HG03039 (cell line): ENCODE results near the gene EGFLAM.

Experiments
- ATAC-seq: cut with Tn5 transposase; IDR thresholded peaks from one replicate; pipeline ENCODE4 v1.9.1; 2021; ENCODE audit warnings: mild to moderate bottlenecking, moderate library complexity; ENCODE audit not compliant: unreplicated experiment

EGFLAM gene

DNA sequence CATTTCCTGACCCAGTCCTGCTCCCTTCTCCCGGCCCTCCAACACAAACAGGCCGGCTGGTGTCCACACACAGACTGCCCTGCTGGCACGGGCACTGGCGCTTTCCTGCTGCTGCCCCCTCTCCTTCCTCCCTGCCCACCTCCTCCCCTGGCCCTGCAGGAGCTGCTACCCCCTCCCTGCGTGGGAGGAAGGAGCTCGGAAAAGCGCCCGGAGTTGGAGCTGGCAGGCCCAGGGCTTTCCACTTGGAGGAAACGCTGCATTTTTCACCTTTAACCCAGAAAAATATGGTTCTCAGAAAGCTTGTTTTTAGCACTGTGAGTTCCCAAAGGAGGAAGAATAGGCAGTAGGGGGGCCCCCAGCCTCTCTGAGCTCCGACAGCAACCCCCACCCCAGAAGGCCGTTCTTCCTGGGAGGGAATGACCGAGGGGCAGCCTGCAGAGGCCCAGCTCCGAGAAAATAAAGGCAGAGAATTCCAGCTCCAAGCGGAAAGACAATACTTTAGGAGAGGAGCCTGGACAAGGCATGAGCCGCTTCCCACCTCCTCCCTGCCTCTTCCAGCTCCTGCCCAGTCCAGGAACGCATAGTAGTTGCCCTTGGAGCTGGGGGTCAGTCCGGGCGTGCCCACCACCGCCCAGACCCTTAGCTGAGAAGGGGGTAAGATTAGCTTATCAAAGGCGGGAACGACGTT, 209.1 kb downstream of the EGFLAM start:
- ATAC-seq = no peak

DNA sequence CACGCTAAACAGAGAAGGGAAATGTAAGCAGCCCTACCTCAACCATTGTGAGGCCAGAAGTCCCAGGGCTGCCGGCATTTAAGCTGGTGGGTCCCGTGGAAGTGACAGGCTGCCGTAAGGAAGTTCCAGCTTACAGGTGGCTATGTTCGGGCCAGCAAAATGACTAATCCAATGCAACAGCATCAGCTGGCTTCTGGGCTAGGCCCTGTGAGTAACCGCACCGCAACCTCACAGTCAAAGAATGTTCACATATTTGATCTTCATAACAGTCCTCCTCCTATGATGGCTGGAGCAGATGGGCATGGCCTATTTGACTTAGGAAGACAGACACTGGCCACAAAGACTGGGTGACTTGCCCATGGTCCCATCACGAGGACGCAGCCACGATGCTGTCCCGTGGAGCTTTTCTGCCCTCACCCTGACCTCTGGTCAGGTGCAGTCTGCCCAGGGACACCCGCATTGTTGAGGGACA, 209.9 kb downstream of the EGFLAM start:
- ATAC-seq = no peak

DNA sequence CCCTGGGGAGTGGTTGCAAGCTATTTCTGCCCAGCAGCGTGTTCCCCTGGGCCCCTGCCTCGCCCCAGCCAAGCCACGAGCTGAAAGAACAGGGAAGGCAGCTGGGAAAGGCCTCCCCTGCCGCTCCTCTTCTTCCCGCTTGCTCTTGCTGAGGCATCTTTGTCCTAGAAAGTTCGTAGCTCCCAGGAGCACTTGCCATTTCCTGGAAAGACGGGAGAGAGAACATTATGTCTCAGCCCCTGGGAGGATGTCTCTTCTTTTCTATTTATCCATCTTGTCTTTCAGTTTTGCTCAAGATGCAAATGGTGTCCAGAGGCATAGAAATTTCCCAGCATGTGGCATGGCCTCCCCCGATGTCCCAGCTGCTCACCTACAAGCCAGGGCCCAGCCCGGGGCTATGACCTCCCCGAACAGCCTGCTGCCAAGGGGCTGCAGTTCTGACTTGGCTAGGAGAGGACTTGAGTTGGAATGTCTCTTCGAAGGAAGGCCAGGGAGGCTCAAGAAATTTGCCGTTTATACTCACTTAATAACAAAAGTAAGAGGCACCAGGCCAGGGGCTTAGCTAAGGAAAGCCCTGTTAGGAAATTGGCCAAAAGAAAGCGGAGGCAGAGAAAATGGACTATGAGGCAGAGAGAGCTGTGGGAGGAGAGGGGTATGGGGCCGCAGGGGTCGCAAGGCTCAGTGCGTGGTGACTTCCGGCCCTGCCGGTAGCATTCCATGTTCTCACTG, 210.8 kb downstream of the EGFLAM start:
- ATAC-seq = no peak

DNA sequence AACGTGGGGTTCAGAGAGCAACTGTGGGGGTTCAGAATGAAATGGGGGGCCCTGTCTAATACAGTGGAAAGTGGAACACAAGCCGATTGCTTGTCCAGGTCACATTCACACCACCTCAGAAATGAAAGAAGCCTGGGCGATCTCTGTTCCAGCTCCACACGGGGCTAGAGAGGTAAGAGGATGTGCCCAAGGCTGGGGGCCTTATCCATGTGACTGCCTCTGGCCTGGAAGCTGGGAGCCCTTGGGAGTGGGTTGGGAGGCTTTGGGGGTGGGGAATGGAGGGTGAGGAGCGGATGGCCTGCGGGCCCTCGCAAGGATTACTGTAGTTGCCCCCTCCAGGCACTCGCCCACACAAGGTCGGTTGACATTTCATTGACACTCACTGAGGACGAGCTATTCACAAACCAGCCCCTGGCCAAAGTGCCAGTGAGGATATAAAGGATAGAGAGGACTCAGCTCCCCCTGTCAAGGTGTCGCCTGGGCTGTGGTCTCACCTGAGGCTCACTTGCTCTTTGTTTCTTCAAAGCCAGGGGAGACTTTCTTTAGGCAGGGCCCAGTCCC, 211.4 kb downstream of the EGFLAM start:
- no peak for ATAC-seq

DNA sequence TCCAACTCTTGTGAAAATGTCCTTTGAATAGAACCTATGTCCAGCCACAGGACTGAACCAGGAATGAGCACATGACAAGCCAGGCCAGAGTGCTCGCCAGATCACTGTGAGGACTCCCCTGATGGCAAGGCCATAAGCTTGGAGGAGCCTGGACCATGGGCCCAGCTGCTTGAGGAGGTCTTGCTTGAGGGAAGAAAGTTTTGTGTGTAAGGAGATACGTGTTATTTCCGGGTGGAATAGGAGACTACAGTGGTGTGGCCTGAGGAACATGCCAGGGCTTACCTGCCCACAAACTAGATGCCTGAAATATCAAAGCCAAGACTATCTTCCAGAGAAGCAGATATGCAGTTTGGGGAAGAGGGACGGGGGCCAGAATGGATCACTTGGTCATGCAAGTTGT, 213.3 kb downstream of the EGFLAM start:
- ATAC-seq = no peak

DNA sequence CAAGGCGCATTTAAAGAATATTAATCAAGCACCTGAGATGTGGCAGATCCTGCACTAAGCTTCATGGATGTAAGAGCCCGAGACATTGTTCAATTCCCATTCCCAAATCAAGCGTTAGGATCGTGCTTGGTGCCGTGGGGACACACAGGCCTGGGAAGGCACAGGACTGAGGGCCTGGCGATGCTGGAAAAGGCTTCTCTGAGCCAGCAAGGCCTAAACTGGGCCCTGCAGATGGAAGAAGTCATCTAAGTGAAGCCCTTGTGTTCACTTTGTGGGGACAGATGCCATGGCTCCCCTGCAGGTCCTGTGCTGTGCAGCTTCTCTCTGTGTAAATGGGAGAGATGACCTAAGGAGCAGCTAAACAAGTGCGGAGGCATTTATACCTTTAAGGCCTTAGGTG, 214.2 kb downstream of the EGFLAM start:
- no peak for ATAC-seq

DNA sequence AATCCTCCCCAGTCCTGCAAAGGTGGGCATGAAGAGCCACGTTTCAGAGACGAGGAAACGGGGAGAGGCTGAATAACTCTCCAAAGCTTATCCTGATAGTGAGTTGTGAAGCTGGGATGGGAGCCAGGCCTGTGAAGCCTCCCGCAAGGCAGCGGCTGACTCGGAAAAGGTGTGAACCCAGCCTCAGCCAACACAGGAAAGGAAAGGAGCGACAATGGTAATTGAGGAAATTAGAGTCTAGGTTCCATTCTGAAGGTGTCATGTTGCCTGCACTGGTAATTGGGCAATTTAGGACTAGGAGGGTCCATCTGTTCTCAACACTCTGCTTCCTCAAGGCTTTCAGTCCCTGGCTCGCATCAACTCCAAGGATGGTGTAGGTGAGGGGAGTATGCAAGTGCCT, 214.6 kb downstream of the EGFLAM start:
- ATAC-seq = no peak

DNA sequence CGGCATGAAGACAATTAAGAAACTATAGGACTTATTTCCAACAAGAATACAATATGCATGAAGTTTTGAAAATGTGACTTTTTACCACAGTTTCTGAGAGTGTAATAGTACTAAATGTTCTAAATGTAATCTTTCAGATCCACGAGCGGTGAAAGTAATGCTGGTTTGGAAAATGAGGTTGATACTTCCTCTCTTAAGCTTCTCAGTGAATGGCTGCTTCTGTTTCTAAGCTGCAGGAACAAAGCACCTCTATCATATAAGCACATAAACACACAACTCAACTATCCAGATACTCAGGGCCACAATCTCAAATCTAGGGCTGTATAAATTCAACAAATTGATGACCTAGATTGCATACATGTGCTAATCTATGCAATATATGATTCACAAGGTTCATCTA, 219.8 kb downstream of the EGFLAM start:
- ATAC-seq = no peak

DNA sequence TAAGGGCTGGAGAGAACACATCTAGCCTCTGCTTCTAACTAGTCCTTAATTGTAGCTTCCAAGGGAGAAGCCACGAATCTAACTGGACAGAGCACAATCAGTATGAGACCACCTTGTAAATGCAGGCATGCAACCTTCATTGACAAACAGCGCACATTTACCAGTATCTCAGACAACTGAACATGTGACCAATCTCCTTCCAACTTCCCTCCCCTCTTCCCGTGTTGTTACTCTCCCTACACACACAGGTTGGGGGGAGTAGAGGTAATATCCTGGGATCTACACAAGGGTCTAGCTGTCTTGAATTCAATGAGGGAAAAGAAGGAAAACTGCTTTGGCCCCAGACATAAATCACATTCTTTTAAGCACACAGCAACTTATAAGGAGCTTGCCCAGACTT, 220.5 kb downstream of the EGFLAM start:
- ATAC-seq = no peak

DNA sequence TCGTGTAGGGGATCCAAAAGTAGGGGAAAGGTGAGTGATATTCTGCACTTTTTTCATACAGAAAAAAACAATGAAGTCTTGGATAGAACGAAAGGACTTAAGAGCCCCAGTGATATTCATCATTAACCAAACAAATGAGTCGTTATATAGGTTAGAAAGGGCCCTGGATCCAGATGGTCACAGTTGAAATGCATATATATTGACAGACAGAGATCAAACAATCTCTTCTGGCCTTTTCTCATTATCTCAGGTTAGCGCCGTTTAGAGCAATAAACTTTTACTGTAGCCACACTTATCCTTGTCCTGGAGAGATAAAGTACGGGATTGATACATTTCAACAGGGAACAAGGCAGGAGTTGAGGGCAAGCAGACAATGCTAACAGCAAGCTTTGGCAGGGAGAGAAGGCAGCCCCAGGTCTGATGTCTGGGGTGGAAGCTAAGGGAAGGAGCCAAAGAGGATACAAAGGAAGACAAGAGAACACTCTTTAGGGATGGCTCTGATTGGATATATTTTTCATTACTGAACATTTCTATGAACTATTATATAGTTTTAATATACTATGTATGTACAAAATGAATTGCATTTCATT, 221.1 kb downstream of the EGFLAM start:
- no peak for ATAC-seq

DNA sequence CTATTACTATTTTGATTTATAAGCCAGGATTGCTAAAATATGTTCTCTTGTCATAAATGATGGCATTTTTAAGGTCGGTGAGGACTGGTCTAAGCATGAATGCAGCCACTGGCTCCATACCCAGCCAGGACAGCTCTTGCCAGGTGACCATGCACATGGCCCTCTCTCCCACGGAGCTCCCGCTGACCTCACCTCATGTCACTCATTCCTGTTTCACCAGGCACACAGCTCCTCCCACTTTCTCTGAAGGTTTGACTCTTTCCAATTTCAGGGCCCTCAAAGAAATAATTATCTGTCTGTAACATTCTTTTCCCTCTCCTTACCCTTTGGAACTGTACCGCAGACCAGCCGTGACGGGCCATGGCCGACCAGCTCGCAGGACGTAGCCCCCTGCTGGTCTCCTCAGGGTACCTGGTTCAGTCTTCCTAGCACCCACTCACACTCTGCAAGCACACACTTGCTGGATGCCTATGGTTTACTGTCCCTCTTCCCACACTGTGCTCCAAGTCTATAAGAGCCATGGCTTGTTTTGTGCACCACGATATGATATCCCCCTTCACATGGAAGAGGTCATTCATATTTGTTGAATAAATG, 225.5 kb downstream of the EGFLAM start:
- no peak for ATAC-seq

DNA sequence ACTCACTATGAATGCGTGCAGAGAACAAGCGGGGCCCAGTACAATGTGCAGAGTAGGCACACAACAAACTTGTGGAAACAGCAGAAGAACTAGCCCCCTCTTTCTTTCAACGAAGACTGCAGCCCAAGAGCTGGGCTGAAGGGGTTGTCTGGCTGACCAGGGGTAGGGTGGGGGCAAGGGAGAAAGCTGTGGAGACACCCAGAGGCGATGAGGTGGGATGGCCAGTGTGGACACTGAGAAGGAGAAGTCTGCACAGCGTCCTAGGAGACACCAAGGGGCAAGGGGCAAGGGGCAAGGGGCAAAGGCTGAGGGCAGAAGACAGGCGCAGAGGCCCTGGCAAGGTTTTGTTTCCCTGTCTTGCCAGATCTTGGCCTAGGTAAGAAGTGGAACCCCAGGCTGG, 235.8 kb downstream of the EGFLAM start:
- ATAC-seq = no peak

DNA sequence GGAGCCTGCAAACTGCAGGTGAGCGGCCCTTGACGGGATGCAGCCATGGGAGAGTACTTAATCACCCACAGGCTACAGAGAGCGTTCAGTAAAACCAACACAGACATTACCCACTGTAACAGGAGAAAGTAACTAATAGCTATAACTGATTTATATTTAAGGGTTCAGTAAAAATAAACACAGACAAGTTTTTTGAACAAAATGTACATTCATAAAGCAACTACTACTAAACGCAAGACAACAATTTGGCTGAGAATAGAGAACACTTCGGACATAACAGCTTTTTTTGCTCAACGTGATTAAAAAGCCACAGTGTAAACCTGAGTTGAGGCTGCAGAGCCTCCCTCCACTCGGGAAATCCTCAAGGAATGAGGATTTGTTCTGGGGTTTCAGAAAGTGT, 236.4 kb downstream of the EGFLAM start:
- ATAC-seq = no peak

DNA sequence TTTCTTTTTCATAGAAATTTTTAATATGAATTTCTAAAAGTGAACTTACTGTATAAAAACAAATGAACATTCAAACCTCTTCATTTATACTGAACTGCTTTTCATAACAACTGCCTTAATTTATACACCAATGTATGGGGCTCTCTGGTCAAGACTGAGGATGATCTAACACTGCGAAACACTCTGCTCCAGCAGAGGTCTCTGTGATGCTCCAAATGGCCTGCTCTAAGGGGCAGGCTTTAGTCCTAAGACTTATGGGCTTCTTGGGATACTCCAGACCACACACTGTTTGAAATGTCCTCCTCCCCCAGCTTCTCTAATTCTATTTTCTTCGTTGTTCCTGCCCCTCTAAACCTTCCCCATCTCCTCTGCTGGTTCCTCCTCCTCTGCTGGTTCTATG, 239.6 kb downstream of the EGFLAM start:
- ATAC-seq = no peak

DNA sequence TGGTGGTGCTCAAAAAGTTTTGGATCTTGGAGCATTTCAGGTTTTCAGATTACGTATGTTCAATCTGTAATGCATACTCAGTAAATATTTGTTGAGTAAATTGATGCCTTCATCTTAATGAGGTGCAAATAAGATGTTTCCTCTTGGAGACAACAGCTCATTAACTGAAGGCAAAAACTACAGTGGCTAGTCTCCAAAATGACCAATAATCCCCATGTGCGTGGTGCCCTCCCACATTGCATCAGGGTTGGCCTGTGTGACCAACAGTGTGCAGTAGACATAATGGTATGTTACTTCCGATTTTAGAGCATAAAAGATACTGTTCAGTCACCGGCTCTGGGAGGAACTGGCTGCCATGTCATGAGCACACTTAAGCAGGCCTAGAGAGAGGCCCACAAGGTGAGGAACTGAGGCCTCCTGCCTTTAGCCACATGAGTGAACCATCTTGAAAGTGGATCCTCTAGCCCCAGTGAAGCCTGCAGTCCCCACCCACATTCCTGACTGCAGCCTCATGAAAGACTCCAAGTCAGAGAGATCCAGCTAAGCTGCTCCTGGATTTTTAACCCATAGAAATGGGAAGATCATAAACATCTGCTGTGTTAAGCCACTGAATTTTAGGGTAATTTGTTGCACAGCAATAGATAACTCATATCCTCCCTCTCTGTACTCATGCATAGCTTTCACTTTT, 242.4 kb downstream of the EGFLAM start:
- ATAC-seq = no peak

DNA sequence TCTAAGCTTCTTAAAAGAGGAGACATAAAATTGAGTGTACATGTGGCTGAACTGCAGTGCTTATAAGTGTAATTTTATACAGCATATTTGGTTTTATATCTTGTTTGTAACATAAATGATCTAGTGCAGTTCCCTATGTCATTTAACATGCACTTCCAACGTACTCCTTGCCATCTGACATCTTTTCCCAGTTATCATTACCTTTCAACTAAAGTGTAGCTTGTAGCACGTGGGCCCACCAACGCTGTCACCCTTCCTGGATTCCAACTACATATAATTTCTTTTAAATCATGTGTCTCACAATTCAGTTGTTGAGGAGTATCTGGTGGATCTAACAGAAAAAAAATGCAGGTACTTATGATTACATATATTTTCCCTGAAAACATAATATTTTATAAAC, 247.9 kb downstream of the EGFLAM start:
- ATAC-seq = no peak

DNA sequence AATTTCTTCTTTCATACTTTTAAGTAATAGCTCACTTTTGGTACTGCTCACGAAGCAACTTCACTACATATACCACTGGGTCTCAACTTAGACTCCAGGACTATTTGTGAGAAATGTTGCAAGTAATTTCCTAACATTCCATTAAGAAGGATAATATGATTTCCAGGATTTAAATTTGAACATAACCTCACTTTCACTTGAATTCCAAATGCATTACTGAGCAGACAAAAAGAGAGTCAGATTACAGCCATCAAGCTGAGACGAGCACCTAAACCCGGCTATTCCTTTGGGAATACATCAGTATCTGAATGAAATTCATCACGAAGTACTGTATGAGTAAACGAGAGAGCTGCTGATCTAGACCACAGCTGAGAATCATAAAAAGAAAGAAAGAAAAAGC, 250.8 kb downstream of the EGFLAM start:
- ATAC-seq = no peak
